Measurements from ENCODE around the gene JUP. TPM values are rescaled to one million over a fixed set of nuclear protein-coding genes. Genes with fewer than 3 reads are reported as not detected.

Gene JUP
- total RNA-seq, 1 experiment from 2014 or later = 224 TPM

GRCh38 chr17:41762841-41763240 is 23.7 kb downstream of the JUP start:
- CTCF ChIA-PET = no interaction called here
- no peak for ATAC-seq
- POLR2A ChIA-PET = no interaction called here
- RAD21 ChIA-PET (ENCODE audit: low non-redundant PET in 1 of 2, low total read pairs in 2 of 2, uncharacterized antibody in 2 of 2, unreplicated experiment in 2 of 2) = no interaction called here
- no peak overlapping the region for H3K4me3 ChIP-seq (replicated peaks in 1 of 2; ENCODE audit: low read depth in 1 of 2, low read length in 2 of 2)
- no peak overlapping the region for H3K4me2 ChIP-seq (ENCODE audit: low read length)
- no peak overlapping the region for H3K27ac ChIP-seq (ENCODE audit: low read depth, low read length)
- H3K4me1 ChIP-seq (ENCODE audit: control insufficient read depth in 1 of 2, insufficient read depth in 2 of 2, low read length in 2 of 2) = no peaks in the 10 kb centered on the region
- H2AFZ ChIP-seq (ENCODE audit: low read depth, low read length, poor library complexity, severe bottlenecking) = no peak overlapping the region
- TF ChIP-seq YY1 (IDR thresholded peaks at IDR 0.05; ENCODE audit: extremely low read depth, insufficient replicate concordance, low read depth, low read length) = no peak
- TF ChIP-seq SIN3A (IDR thresholded peaks at IDR 0.05; ENCODE audit: low read depth) = no peak
- peaks cover 53 to 66% of the 10 kb centered on the region in 2 experiments for H3K36me3 ChIP-seq (ENCODE audit: control insufficient read depth in 1 of 2, insufficient read depth in 2 of 2, low read length in 2 of 2)
- DNase-seq (ENCODE audit: low read depth, low spot score) = no peak
- H3K9ac ChIP-seq (ENCODE audit: low read length) = no peak overlapping the region
- no peaks in the 10 kb centered on the region for H3K79me2 ChIP-seq (ENCODE audit: insufficient read depth, low read length)
- H4K20me1 ChIP-seq (ENCODE audit: insufficient read depth) = no peaks in the 10 kb centered on the region
- no peaks in the 10 kb centered on the region for H3K27me3 ChIP-seq (ENCODE audit: insufficient read depth, low read length)
- H3K9me2 ChIP-seq (ENCODE audit: insufficient read depth) = no peaks in the 10 kb centered on the region
- no TSS peak for BruUV-seq (replicated peaks)
- no peaks in the 10 kb centered on the region for H3K9me3 ChIP-seq (ENCODE audit: control insufficient read depth in 1 of 2, insufficient read depth in 1 of 2, low read depth in 1 of 2, low read length in 2 of 2)
- intact Hi-C loops (cut with micrococcal nuclease) = no loop called here

- intact Hi-C loops (cut with micrococcal nuclease) = no loop called here
- ChIA-PET CTCF (no interaction called here), RAD21 (ENCODE audit: low non-redundant PET in 1 of 2, low total read pairs in 2 of 2, uncharacterized antibody in 2 of 2, unreplicated experiment in 2 of 2) (no interaction called here), POLR2A (no interaction called here)
- H3K9me2 ChIP-seq (ENCODE audit: insufficient read depth) = no peaks in the 10 kb centered on the region
- no peaks in the 10 kb centered on the region for H3K79me2 ChIP-seq (ENCODE audit: insufficient read depth, low read length)
- H2AFZ ChIP-seq (ENCODE audit: low read depth, low read length, poor library complexity, severe bottlenecking) = no peak overlapping the region
- H3K9me3 ChIP-seq (ENCODE audit: control insufficient read depth in 1 of 2, insufficient read depth in 1 of 2, low read depth in 1 of 2, low read length in 2 of 2) = no peaks in the 10 kb centered on the region
- H3K4me1 ChIP-seq (ENCODE audit: control insufficient read depth in 1 of 2, insufficient read depth in 2 of 2, low read length in 2 of 2) = no peaks in the 10 kb centered on the region
- DNase-seq (ENCODE audit: low read depth, low spot score) (no peak), ATAC-seq (no peak)
- BruUV-seq (replicated peaks) = TSS peak; percentile 26
- no peaks in the 10 kb centered on the region for H4K20me1 ChIP-seq (ENCODE audit: insufficient read depth)
- H3K36me3 ChIP-seq (ENCODE audit: control insufficient read depth in 1 of 2, insufficient read depth in 2 of 2, low read length in 2 of 2) = peaks cover 53 to 68% of the 10 kb centered on the region in 2 experiments
- H3K27me3 ChIP-seq (ENCODE audit: insufficient read depth, low read length) = no peaks in the 10 kb centered on the region
- no peak overlapping the region for H3K9ac ChIP-seq (ENCODE audit: low read length)
- H3K4me3 ChIP-seq (replicated peaks in 1 of 2; ENCODE audit: low read depth in 1 of 2, low read length in 2 of 2) = no peak overlapping the region
- no peak overlapping the region for H3K27ac ChIP-seq (ENCODE audit: low read depth, low read length)
- no peak overlapping the region for H3K4me2 ChIP-seq (ENCODE audit: low read length)
- TF ChIP-seq ZFX (IDR thresholded peaks at IDR 0.05) = no peak
- no peak for TF ChIP-seq EZH2phosphoT487 (IDR thresholded peaks at IDR 0.05; ENCODE audit: borderline replicate concordance)
- no peak for TF ChIP-seq MAX (IDR thresholded peaks at IDR 0.05)
- no peak for TF ChIP-seq CTCF (IDR thresholded peaks at IDR 0.05 in 2 of 3, conservative IDR thresholded peaks at IDR 0.05 in 1 of 3; ENCODE audit: borderline replicate concordance in 1 of 3, insufficient read depth in 1 of 3, low read depth in 2 of 3, low read length in 2 of 3)
- no peak for TF ChIP-seq YY1 (IDR thresholded peaks at IDR 0.05; ENCODE audit: extremely low read depth, insufficient replicate concordance, low read depth, low read length)
- TF ChIP-seq POLR2A (IDR thresholded peaks at IDR 0.05; ENCODE audit: borderline replicate concordance, extremely low read depth, insufficient read depth, insufficient read length) = no peak
- TF ChIP-seq SRF (IDR thresholded peaks at IDR 0.05; ENCODE audit: low read depth) = no peak
- TF ChIP-seq JUND (IDR thresholded peaks at IDR 0.05) = no peak
- no peak for TF ChIP-seq ZNF274 (IDR thresholded peaks at IDR 0.05; ENCODE audit: low read depth, low read length)
- no peak for TF ChIP-seq TCF7L2 (IDR thresholded peaks at IDR 0.05; ENCODE audit: borderline replicate concordance, extremely low read depth, insufficient read depth, insufficient read length)
- no peak for TF ChIP-seq FOSL1 (IDR thresholded peaks at IDR 0.05; ENCODE audit: low read depth)
- no peak for TF ChIP-seq CBX3 (IDR thresholded peaks at IDR 0.05; ENCODE audit: low read depth)
- TF ChIP-seq REST (IDR thresholded peaks at IDR 0.05; ENCODE audit: low read depth) = no peak
- no peak for TF ChIP-seq EZH2 (IDR thresholded peaks at IDR 0.05)
- no peak for TF ChIP-seq ATF3 (IDR thresholded peaks at IDR 0.05)
- no peak for TF ChIP-seq ELF1 (IDR thresholded peaks at IDR 0.05; ENCODE audit: borderline replicate concordance, low read depth)
These were observed 24.1 kb downstream of the JUP start for GRCh38 chr17:41762391-41762790.

All from HCT116 (cell line).